Parathyroid adenoma (tissue), 2 donors: Measurements from ENCODE around the gene CDCP2.

Experiments used
- H2AFZ ChIP-seq: fragments of 300-600 bp; sonication (generic); one replicate; pipeline ENCODE4 v1.7.0; 2017; ENCODE audit warnings: antibody characterized with exemption, mild to moderate bottlenecking
- H3K27ac ChIP-seq: fragments of 300-600 bp; sonication (generic); one replicate; pipeline ENCODE4 v1.7.0; 2017
- H3K27me3 ChIP-seq: fragments of 300-600 bp; sonication (generic); one replicate; pipeline ENCODE4 v1.7.0; 2017; ENCODE audit warnings: low read length; ENCODE audit not compliant: control insufficient read depth, insufficient read depth
- H3K36me3 ChIP-seq: fragments of 300-600 bp; sonication (generic); one replicate; pipeline ENCODE4 v1.7.0; 2017; ENCODE audit warnings: low read length; ENCODE audit not compliant: control insufficient read depth, insufficient read depth
- H3K4me1 ChIP-seq: fragments of 300-600 bp; sonication (generic); one replicate; pipeline ENCODE4 v1.7.0; 2017; ENCODE audit warnings: control low read depth
- H3K4me2 ChIP-seq: fragments of 300-600 bp; sonication (generic); one replicate; pipeline ENCODE4 v1.7.0; 2017; ENCODE audit warnings: low read length
- H3K4me3 ChIP-seq: fragments of 300-600 bp; sonication (generic); one replicate; pipeline ENCODE4 v1.7.0; 2017; ENCODE audit warnings: low read depth, low read length
- H3K79me2 ChIP-seq: fragments of 300-600 bp; sonication (generic); one replicate; pipeline ENCODE4 v1.7.0; 2017; ENCODE audit warnings: control low read depth
- H3K9ac ChIP-seq: fragments of 300-600 bp; sonication (generic); one replicate; pipeline ENCODE4 v1.7.0; 2017; ENCODE audit warnings: mild to moderate bottlenecking
- H3K9me3 ChIP-seq: fragments of 300-600 bp; sonication (generic); one replicate; pipeline ENCODE4 v1.7.0; 2017; ENCODE audit warnings: low read length; ENCODE audit not compliant: control insufficient read depth
- TF ChIP-seq, protein P1 (sequence below): fragments of 300-600 bp; sonication (generic); IDR thresholded peaks from one replicate; pipeline ENCODE4 v1.7.0; 2017; ENCODE audit warnings: antibody characterized with exemption, mild to moderate bottlenecking
- donor health status: primary hyperparathyroidism.

CDCP2 gene

DNA sequence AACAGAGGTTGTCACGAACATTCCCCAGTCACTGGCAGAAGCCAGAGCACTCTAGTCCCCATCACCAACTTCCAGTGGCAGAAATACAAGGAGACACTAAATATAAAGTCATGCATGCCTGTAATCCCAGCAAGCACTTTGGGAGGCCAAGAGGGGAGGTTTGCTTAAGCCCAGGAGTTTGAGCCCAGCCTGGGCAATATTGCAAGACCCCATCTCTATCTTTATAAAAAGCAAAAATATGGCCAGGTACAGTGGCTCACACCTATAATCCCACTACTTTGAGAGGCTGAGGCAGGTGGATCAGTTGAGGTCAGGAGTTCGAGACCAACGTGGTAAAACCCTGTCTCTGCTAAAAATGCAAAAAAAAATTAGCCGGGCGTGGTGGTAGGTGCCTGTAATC lies 40.7 kb upstream of the CDCP2 start:
- no peak overlapping the region for H3K9ac ChIP-seq
- H3K36me3 ChIP-seq: no peaks in the 10 kb centered on the region
- H3K27me3 ChIP-seq: no peaks in the 10 kb centered on the region

DNA sequence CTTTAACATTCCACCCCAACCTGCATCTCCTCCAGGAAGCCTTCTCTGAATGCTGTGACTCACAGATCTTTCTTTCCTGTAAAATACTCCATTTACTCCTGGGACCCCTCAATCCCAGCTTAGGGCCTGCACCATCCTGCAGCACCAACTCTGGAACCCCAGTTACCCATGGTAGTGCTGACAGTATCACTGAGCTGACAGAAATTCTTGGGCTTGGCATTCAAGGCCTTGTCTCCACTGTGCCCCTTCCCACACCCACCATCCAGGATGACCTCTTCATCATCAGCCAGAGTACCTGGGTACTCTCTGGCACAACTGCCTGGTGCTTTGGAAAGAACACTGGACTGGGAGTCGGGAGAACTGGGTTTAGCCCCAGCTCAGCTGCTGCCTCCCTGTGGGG lies 38.7 kb upstream of the CDCP2 start:
- Histone ChIP-seq H3K36me3 (no peaks in the 10 kb centered on the region), H3K9ac (no peak overlapping the region), H3K4me1 (no peaks in the 10 kb centered on the region), H3K79me2 (no peaks in the 10 kb centered on the region), H3K9me3 (no peaks in the 10 kb centered on the region), H3K4me3 (no peak overlapping the region), H3K27ac (no peak overlapping the region), H3K4me2 (no peak overlapping the region), H2AFZ (no peak overlapping the region), H3K27me3 (no peaks in the 10 kb centered on the region)
- TF ChIP-seq, protein P1, sequence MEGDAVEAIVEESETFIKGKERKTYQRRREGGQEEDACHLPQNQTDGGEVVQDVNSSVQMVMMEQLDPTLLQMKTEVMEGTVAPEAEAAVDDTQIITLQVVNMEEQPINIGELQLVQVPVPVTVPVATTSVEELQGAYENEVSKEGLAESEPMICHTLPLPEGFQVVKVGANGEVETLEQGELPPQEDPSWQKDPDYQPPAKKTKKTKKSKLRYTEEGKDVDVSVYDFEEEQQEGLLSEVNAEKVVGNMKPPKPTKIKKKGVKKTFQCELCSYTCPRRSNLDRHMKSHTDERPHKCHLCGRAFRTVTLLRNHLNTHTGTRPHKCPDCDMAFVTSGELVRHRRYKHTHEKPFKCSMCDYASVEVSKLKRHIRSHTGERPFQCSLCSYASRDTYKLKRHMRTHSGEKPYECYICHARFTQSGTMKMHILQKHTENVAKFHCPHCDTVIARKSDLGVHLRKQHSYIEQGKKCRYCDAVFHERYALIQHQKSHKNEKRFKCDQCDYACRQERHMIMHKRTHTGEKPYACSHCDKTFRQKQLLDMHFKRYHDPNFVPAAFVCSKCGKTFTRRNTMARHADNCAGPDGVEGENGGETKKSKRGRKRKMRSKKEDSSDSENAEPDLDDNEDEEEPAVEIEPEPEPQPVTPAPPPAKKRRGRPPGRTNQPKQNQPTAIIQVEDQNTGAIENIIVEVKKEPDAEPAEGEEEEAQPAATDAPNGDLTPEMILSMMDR: no peak

More for the DNA sequence above, 40.7 kb upstream of the CDCP2 start:
- Histone ChIP-seq H3K27ac (no peak overlapping the region), H3K4me1 (no peaks in the 10 kb centered on the region), H2AFZ (no peak overlapping the region), H3K9me3 (no peaks in the 10 kb centered on the region), H3K79me2 (no peaks in the 10 kb centered on the region), H3K4me3 (no peak overlapping the region), H3K4me2 (no peak overlapping the region)
- TF ChIP-seq, protein P1: no peak

DNA sequence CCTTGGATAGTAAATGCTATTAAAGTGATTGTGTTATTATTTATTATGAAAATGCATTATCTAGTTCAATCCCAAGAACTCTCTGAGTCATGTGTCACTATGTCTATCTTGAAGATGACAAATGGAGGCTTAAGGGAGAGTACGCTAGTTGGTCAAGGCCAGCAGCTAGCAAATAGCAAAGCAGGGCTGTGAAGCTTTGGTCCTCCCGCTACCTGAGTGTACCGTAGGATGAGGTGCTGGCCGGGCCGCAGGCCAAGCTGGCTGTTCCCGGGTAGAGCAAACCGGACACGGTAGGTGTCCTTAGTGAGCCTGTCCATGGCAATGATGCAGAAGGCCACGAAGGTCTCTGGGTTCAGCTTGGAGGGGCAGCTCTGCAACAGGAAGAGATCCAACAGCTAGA lies 37.7 kb upstream of the CDCP2 start:
- Histone ChIP-seq H3K9me3 (no peaks in the 10 kb centered on the region), H2AFZ (no peak overlapping the region), H3K9ac (no peak overlapping the region), H3K4me1 (no peaks in the 10 kb centered on the region), H3K79me2 (no peaks in the 10 kb centered on the region), H3K4me2 (no peak overlapping the region), H3K4me3 (no peak overlapping the region), H3K27me3 (no peaks in the 10 kb centered on the region), H3K27ac (no peak overlapping the region), H3K36me3 (no peaks in the 10 kb centered on the region)
- TF ChIP-seq, protein P1: no peak

DNA sequence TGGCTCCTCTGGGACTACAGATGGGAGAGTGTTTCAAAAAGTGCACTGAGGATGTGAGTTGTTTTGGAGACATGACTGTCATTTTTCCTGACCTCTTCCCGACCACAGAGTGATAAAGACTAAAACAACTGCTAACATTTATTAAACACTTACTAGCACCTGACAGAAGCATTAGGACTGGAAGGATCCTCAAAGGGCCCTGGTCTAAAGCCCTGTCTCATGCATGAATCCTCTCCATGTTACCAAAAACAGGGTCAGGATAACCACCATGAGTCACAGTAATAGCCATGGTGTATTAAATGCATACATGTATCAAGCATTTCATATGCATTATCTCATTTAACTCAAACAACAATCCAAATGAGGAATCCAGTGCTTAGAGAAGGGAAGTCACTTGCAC lies 35.5 kb upstream of the CDCP2 start:
- Histone ChIP-seq H2AFZ (no peak overlapping the region), H3K4me1 (no peaks in the 10 kb centered on the region), H3K9ac (no peak overlapping the region), H3K27me3 (no peaks in the 10 kb centered on the region), H3K4me3 (no peak overlapping the region), H3K79me2 (no peaks in the 10 kb centered on the region), H3K4me2 (no peak overlapping the region), H3K9me3 (no peaks in the 10 kb centered on the region), H3K27ac (no peak overlapping the region), H3K36me3 (no peaks in the 10 kb centered on the region)
- TF ChIP-seq, protein P1: no peak

DNA sequence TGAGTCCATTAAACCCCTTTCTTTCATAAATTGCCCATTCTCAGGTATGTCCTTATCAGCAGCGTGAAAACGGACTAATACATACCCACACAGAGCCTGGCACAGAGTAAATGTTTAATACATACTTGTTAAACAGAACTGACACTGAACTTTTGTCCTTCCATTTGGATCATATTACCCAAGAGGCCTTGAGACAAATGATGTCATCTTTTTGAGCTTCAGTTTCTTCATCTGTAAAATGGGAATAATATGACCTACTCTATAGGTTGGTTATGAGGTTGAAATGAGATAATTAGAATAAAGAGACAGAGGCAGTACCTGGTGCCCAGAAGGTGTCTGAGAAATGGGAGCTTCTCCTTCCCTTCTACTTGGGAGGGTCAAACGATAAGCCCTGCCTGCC lies 33.3 kb upstream of the CDCP2 start:
- H3K9ac ChIP-seq: no peak overlapping the region
- no peaks in the 10 kb centered on the region for H3K9me3 ChIP-seq
- TF ChIP-seq, protein P1: no peak
- no peaks in the 10 kb centered on the region for H3K36me3 ChIP-seq
- H2AFZ ChIP-seq: no peak overlapping the region
- no peaks in the 10 kb centered on the region for H3K4me1 ChIP-seq
- H3K4me2 ChIP-seq: no peak overlapping the region
- no peaks in the 10 kb centered on the region for H3K27me3 ChIP-seq
- no peaks in the 10 kb centered on the region for H3K79me2 ChIP-seq
- no peak overlapping the region for H3K27ac ChIP-seq
- no peak overlapping the region for H3K4me3 ChIP-seq
